MM.1S (cell line): Measurements from ENCODE around the gene TRDMT1.

Experiments used
- DNase-seq: peaks from one replicate; pipeline ENCODE4 v3.0.0-alpha.2; 2015
- H2AFZ ChIP-seq: fragments of 300-600 bp; sonication (generic); 2 replicates; pipeline ENCODE4 v1.6.0; 2016; ENCODE audit warnings: antibody characterized with exemption, low read length
- H3F3A ChIP-seq: fragments of 300-600 bp; sonication (generic); 2 replicates; pipeline ENCODE4 v1.6.1; 2016; ENCODE audit warnings: mild to moderate bottlenecking, antibody characterized with exemption, low read length, moderate library complexity, mixed read lengths; ENCODE audit not compliant: insufficient read depth
- H3K27ac ChIP-seq: fragments of 300-600 bp; sonication (generic); 2 replicates; pipeline ENCODE4 v1.5.1; 2016; ENCODE audit warnings: mild to moderate bottlenecking, low read length
- H3K27me3 ChIP-seq: fragments of 300-600 bp; sonication (generic); replicated peaks from 2 replicates; pipeline ENCODE4 v1.6.0; 2016; ENCODE audit warnings: low read length; ENCODE audit not compliant: insufficient read depth
- H3K36me3 ChIP-seq: fragments of 300-600 bp; sonication (generic); replicated peaks from 2 replicates; pipeline ENCODE4 v1.6.1; 2016; ENCODE audit warnings: mild to moderate bottlenecking, low read length, mixed read lengths; ENCODE audit not compliant: insufficient read depth
- H3K4me1 ChIP-seq: fragments of 300-600 bp; sonication (generic); 2 replicates; pipeline ENCODE4 v1.6.1; 2016; ENCODE audit warnings: low read length, mixed read lengths
- H3K4me2 ChIP-seq: fragments of 300-600 bp; sonication (generic); 2 replicates; pipeline ENCODE4 v1.6.0; 2016; ENCODE audit warnings: low read depth, low read length
- H3K4me3 ChIP-seq: fragments of 300-600 bp; sonication (generic); 2 replicates; pipeline ENCODE4 v1.5.1; 2016; ENCODE audit warnings: low read length, mixed read lengths
- H3K79me2 ChIP-seq: fragments of 300-600 bp; sonication (generic); 2 replicates; pipeline ENCODE4 v1.6.1; 2016; ENCODE audit warnings: mixed run types, low read length, mixed read lengths
- H3K9ac ChIP-seq: fragments of 300-600 bp; sonication (generic); 2 replicates; pipeline ENCODE4 v1.6.1; 2016; ENCODE audit warnings: low read length, mixed read lengths
- H3K9me2 ChIP-seq: fragments of 300-600 bp; sonication (generic); replicated peaks from 2 replicates; pipeline ENCODE4 v1.6.1; 2016; ENCODE audit warnings: mild to moderate bottlenecking, low read length, mixed read lengths; ENCODE audit not compliant: insufficient read depth
- H3K9me3 ChIP-seq: fragments of 300-600 bp; sonication (generic); replicated peaks from 2 replicates; pipeline ENCODE4 v1.6.1; 2016; ENCODE audit warnings: mild to moderate bottlenecking, low read length, mixed read lengths; ENCODE audit not compliant: insufficient read depth
- H4K20me1 ChIP-seq: fragments of 300-600 bp; sonication (generic); 2 replicates; pipeline ENCODE4 v1.6.1; 2016; ENCODE audit warnings: mild to moderate bottlenecking, low read length, moderate library complexity, mixed read lengths; ENCODE audit not compliant: insufficient read depth
- CTCF ChIP-seq: fragments of 300-600 bp; sonication (generic); IDR thresholded peaks from 2 replicates; pipeline ENCODE4 v1.5.1; 2016; ENCODE audit warnings: antibody characterized with exemption, low read length, mixed read lengths
- EZH2 ChIP-seq: fragments of 300-600 bp; sonication (generic); optimal IDR thresholded peaks from 2 replicates; pipeline ENCODE3; 2017; ENCODE audit warnings: low read depth, mild to moderate bottlenecking, antibody characterized with exemption, low read length, mixed read lengths
- EZH2phosphoT487 ChIP-seq: fragments of 300-600 bp; sonication (generic); IDR thresholded peaks from 2 replicates; pipeline ENCODE4 v1.6.1; 2018; ENCODE audit warnings: antibody characterized with exemption, low read length

The TRDMT1 gene

GRCh38 chr10:17179002-17179401 is 22.5 kb downstream of the TRDMT1 start:
- Histone ChIP-seq H3F3A (no peaks in the 10 kb centered on the region), H3K27ac (no peak overlapping the region), H3K27me3 (no peaks in the 10 kb centered on the region), H2AFZ (no peak overlapping the region), H3K36me3 (no peaks in the 10 kb centered on the region), H3K79me2 (no peaks in the 10 kb centered on the region), H4K20me1 (no peaks in the 10 kb centered on the region), H3K4me1 (no peaks in the 10 kb centered on the region), H3K9me3 (no peaks in the 10 kb centered on the region), H3K4me3 (no peak overlapping the region), H3K4me2 (no peak overlapping the region), H3K9me2 (no peaks in the 10 kb centered on the region), H3K9ac (no peak overlapping the region)
- TF ChIP-seq EZH2: no peak
- no peak for TF ChIP-seq CTCF
- no peak for TF ChIP-seq EZH2phosphoT487
- no peak for DNase-seq

GRCh38 chr10:17178006-17178405 is 23.5 kb downstream of the TRDMT1 start:
- no peak overlapping the region for H2AFZ ChIP-seq
- no peaks in the 10 kb centered on the region for H3K79me2 ChIP-seq
- TF ChIP-seq EZH2 (no peak), CTCF (no peak), EZH2phosphoT487 (no peak)
- no peak overlapping the region for H3K4me3 ChIP-seq
- no peaks in the 10 kb centered on the region for H3K4me1 ChIP-seq
- H3K9me2 ChIP-seq: no peaks in the 10 kb centered on the region
- no peaks in the 10 kb centered on the region for H3K36me3 ChIP-seq
- H3K27ac ChIP-seq: no peak overlapping the region
- no peak overlapping the region for H3K4me2 ChIP-seq
- H4K20me1 ChIP-seq: no peaks in the 10 kb centered on the region
- H3K9me3 ChIP-seq: no peaks in the 10 kb centered on the region
- H3K9ac ChIP-seq: no peak overlapping the region
- H3K27me3 ChIP-seq: no peaks in the 10 kb centered on the region
- no peaks in the 10 kb centered on the region for H3F3A ChIP-seq
- no peak for DNase-seq

GRCh38 chr10:17177014-17177413 is 24.5 kb downstream of the TRDMT1 start:
- Histone ChIP-seq H3K79me2 (no peaks in the 10 kb centered on the region), H3K4me3 (no peak overlapping the region), H2AFZ (no peak overlapping the region), H3K27me3 (no peaks in the 10 kb centered on the region), H3K4me2 (no peak overlapping the region), H3K4me1 (no peaks in the 10 kb centered on the region), H3K9me3 (no peaks in the 10 kb centered on the region), H3K9ac (no peak overlapping the region), H3K9me2 (no peaks in the 10 kb centered on the region), H3K36me3 (no peaks in the 10 kb centered on the region), H3F3A (no peaks in the 10 kb centered on the region), H4K20me1 (no peaks in the 10 kb centered on the region), H3K27ac (no peak overlapping the region)
- TF ChIP-seq EZH2phosphoT487 (no peak), EZH2 (no peak), CTCF (no peak)
- DNase-seq: no peak
